ENCODE results near the gene CBLB. TPM values are rescaled to one million over a fixed set of nuclear protein-coding genes. Genes with fewer than 3 reads are reported as not detected.

The CBLB gene
- polyA plus RNA-seq, 1 experiment, result 19.3 TPM

- POLR2A ChIA-PET, result no interaction called here
- no peak for DNase-seq (ENCODE audit: low read depth)
- CTCF ChIA-PET, result no interaction called here
- no peaks in the 10 kb centered on the region for H3K27me3 ChIP-seq (ENCODE audit: control insufficient read depth, insufficient read depth, low read length)
- no peak overlapping the region for H3K4me3 ChIP-seq (ENCODE audit: low read depth, low read length)
- no peak for TF ChIP-seq CTCF (IDR thresholded peaks at IDR 0.05; ENCODE audit: insufficient read depth, low read depth, low read length)
- H3K36me3 ChIP-seq (ENCODE audit: control insufficient read depth, insufficient read depth, low read length), result no peaks in the 10 kb centered on the region; the same call in 1 of the 2 replicates
Measured at GRCh38 chr3:105862217-105862616, 6.6 kb downstream of the CBLB start.

- no peak for TF ChIP-seq CTCF (IDR thresholded peaks at IDR 0.05; ENCODE audit: insufficient read depth, low read depth, low read length)
- POLR2A ChIA-PET, result no interaction called here
- H3K4me3 ChIP-seq (ENCODE audit: low read depth, low read length), result no peak overlapping the region
- CTCF ChIA-PET, result no interaction called here
- no peak for DNase-seq (ENCODE audit: low read depth)
- H3K36me3 ChIP-seq (ENCODE audit: control insufficient read depth, insufficient read depth, low read length), result no peaks in the 10 kb centered on the region; the same call in 1 of the 2 replicates
- no peaks in the 10 kb centered on the region for H3K27me3 ChIP-seq (ENCODE audit: control insufficient read depth, insufficient read depth, low read length)
Measured at GRCh38 chr3:105860641-105861040, 8.2 kb downstream of the CBLB start.

- H3K36me3 ChIP-seq (ENCODE audit: control insufficient read depth, insufficient read depth, low read length), result peaks cover 1% of the 10 kb centered on the region; the same call in 1 of the 2 replicates
- ChIA-PET POLR2A (no interaction called here), CTCF (interaction anchor here (1.1 to 1.4 kb wide), 3 partner anchors 10 to 23 kb away, joined by 3 read pairs; no protein-coding TSS in a partner anchor)
- no peak for TF ChIP-seq CTCF (IDR thresholded peaks at IDR 0.05; ENCODE audit: insufficient read depth, low read depth, low read length)
- H3K27me3 ChIP-seq (ENCODE audit: control insufficient read depth, insufficient read depth, low read length), result no peaks in the 10 kb centered on the region
- no peak for DNase-seq (ENCODE audit: low read depth)
- no peak overlapping the region for H3K4me3 ChIP-seq (ENCODE audit: low read depth, low read length)
Measured at GRCh38 chr3:105858017-105858416, 10.8 kb downstream of the CBLB start.

- no peaks in the 10 kb centered on the region for H3K27me3 ChIP-seq (ENCODE audit: control insufficient read depth, insufficient read depth, low read length)
- POLR2A ChIA-PET, result no interaction called here
- peaks cover 1% of the 10 kb centered on the region; the same call in 1 of the 2 replicates for H3K36me3 ChIP-seq (ENCODE audit: control insufficient read depth, insufficient read depth, low read length)
- CTCF ChIA-PET, result interaction anchor here (1.1 to 1.4 kb wide), 3 partner anchors 10 to 22 kb away, joined by 3 read pairs; no protein-coding TSS in a partner anchor
- DNase-seq (ENCODE audit: low read depth), result no peak
- TF ChIP-seq CTCF (IDR thresholded peaks at IDR 0.05; ENCODE audit: insufficient read depth, low read depth, low read length), result no peak
- no peak overlapping the region for H3K4me3 ChIP-seq (ENCODE audit: low read depth, low read length)
Measured at GRCh38 chr3:105857601-105858000, 11.2 kb downstream of the CBLB start.

DNA sequence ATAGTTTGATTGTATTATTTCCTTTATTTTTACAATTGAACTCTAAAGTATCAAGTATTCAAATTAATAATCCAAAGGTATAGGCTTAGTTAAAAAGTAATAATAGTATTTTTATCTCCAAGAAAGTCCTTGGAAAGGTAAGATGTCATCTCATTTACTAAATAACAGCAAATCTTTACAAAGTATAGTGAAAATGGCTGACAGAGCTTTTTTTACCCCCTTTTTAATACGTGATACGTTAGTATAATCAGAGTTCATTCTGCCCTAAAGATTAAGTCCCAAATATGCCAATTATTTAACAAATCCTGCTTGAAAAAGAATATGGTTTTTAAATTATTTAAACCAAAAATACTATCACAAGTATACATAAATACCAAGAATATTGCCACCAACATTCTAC, 12.2 kb downstream of the CBLB start:
- POLR2A ChIA-PET, result no interaction called here
- no peak for TF ChIP-seq CTCF (IDR thresholded peaks at IDR 0.05; ENCODE audit: insufficient read depth, low read depth, low read length)
- DNase-seq (ENCODE audit: low read depth), result no peak
- CTCF ChIA-PET, result interaction anchor here (1.2 to 1.4 kb wide), 2 partner anchors 21 to 28 kb away, joined by 3 read pairs; no protein-coding TSS in a partner anchor
- Histone ChIP-seq H3K27me3 (ENCODE audit: control insufficient read depth, insufficient read depth, low read length) (no peaks in the 10 kb centered on the region), H3K4me3 (ENCODE audit: low read depth, low read length) (no peak overlapping the region), H3K36me3 (ENCODE audit: control insufficient read depth, insufficient read depth, low read length) (peaks cover 1% of the 10 kb centered on the region; the same call in 1 of the 2 replicates)
